Esophagus muscularis mucosa (tissue), 4 donors: ENCODE results near the gene MME.

Source experiments
- CTCF ChIP-seq, 3 experiments: fragments of 200-600 bp in 2 of 3; fragments of 450-650 bp in 1 of 3; sonication (generic) in 2 of 3; IDR thresholded peaks; one replicate each; pipeline ENCODE4 v1.5.1; 2017 to 2019; ENCODE audit warnings: antibody characterized with exemption in 3 of 3, mild to moderate bottlenecking in 2 of 3, moderate library complexity in 1 of 3
- EP300 ChIP-seq: sonication (generic); formaldehyde crosslinking; IDR thresholded peaks from one replicate; pipeline ENCODE4 v1.6.1; 2017; ENCODE audit warnings: antibody characterized with exemption
- POLR2A ChIP-seq: fragments of 450-650 bp; IDR thresholded peaks from one replicate; pipeline ENCODE4 v1.6.1; 2017; ENCODE audit warnings: antibody characterized with exemption, moderate library complexity, mild to moderate bottlenecking, low read depth
- POLR2AphosphoS5 ChIP-seq, 2 donors: sonication (generic); formaldehyde crosslinking; IDR thresholded peaks; one replicate each; pipeline ENCODE4 v1.6.1; 2017; ENCODE audit warnings: antibody characterized with exemption in 2 of 2

- TF ChIP-seq CTCF (IDR thresholded peaks at IDR 0.05) (no peak), EP300 (no peak), POLR2A (no peak), POLR2AphosphoS5 (IDR thresholded peaks at IDR 0.05) (no peak)
Measured at GRCh38 chr3:155211266-155211665, 131.1 kb downstream of the MME start.
